ENCODE results near the gene RAP1GAP. TPM values are rescaled to one million over a fixed set of nuclear protein-coding genes. Genes with fewer than 3 reads are reported as not detected.
A peak's percentile ranks its signal among the peaks of the same experiment; 100 is the strongest.

Gene RAP1GAP
- total RNA-seq, 1 donor from 2014 or later: 2.6 TPM

DNA sequence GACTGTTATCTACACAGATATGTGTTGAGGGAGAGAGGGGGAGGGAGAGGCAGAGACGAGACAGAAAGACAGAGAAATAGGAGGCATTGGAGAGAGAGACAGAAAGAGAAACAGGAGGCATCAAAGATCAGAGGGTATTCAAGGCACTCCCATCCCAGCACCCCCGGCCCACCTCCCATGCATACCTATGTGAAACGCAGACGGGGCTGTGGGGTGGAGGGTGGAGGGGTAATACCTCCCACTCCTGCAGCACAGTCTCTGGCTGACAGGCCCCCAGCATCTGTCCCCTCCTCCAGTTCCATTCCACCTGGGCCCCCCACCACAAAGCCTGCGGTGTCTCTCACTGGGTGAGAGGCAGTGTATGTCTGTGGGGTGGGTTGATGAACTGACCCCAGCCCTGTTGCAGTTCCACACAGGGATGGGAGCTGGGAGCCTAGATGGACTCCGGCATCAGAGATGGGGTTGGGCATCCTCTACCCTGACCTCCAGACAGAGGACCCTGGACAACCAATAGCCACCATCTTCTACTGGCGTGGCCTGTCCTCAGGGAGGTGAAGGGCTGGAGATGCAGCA lies 49.7 kb downstream of the RAP1GAP start:
- Histone ChIP-seq H3K9me3 (ENCODE audit: low read depth) (no peaks in the 10 kb centered on the region), H3K27me3 (peaks cover 46% of the 10 kb centered on the region), H3F3A (ENCODE audit: low read depth) (peaks cover 13% of the 10 kb centered on the region), H3K9ac (no peak overlapping the region), H3K4me2 (peak overlapping the region; percentile 57), H4K20me1 (ENCODE audit: low read depth) (peaks cover 7% of the 10 kb centered on the region), H3K27ac (no peak overlapping the region), H3K4me3 (no peak overlapping the region), H2AFZ (replicated peaks) (no peak overlapping the region), H3K36me3 (no peaks in the 10 kb centered on the region), H3K79me2 (ENCODE audit: low read depth) (no peaks in the 10 kb centered on the region), H3K4me1 (peaks cover 13% of the 10 kb centered on the region)
- Mint-ChIP-seq H3K4me1 (peaks cover 24% of the 10 kb centered on the region), H3K36me3 (no peaks in the 10 kb centered on the region), H3K27me3 (ENCODE audit: insufficient read depth, low read depth) (peaks cover 15% of the 10 kb centered on the region), H3K9me3 (peaks cover 2% of the 10 kb centered on the region), H3K27ac (no peak overlapping the region), H3K4me3 (no peak overlapping the region)
- TF ChIP-seq EZH2 (IDR thresholded peaks at IDR 0.05) (no peak), EZH2phosphoT487 (IDR thresholded peaks at IDR 0.05) (no peak)
- TF ChIP-seq, protein P1, sequence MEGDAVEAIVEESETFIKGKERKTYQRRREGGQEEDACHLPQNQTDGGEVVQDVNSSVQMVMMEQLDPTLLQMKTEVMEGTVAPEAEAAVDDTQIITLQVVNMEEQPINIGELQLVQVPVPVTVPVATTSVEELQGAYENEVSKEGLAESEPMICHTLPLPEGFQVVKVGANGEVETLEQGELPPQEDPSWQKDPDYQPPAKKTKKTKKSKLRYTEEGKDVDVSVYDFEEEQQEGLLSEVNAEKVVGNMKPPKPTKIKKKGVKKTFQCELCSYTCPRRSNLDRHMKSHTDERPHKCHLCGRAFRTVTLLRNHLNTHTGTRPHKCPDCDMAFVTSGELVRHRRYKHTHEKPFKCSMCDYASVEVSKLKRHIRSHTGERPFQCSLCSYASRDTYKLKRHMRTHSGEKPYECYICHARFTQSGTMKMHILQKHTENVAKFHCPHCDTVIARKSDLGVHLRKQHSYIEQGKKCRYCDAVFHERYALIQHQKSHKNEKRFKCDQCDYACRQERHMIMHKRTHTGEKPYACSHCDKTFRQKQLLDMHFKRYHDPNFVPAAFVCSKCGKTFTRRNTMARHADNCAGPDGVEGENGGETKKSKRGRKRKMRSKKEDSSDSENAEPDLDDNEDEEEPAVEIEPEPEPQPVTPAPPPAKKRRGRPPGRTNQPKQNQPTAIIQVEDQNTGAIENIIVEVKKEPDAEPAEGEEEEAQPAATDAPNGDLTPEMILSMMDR (IDR thresholded peaks at IDR 0.05): no peak
- no peak for DNase-seq (ENCODE audit: low spot score)

DNA sequence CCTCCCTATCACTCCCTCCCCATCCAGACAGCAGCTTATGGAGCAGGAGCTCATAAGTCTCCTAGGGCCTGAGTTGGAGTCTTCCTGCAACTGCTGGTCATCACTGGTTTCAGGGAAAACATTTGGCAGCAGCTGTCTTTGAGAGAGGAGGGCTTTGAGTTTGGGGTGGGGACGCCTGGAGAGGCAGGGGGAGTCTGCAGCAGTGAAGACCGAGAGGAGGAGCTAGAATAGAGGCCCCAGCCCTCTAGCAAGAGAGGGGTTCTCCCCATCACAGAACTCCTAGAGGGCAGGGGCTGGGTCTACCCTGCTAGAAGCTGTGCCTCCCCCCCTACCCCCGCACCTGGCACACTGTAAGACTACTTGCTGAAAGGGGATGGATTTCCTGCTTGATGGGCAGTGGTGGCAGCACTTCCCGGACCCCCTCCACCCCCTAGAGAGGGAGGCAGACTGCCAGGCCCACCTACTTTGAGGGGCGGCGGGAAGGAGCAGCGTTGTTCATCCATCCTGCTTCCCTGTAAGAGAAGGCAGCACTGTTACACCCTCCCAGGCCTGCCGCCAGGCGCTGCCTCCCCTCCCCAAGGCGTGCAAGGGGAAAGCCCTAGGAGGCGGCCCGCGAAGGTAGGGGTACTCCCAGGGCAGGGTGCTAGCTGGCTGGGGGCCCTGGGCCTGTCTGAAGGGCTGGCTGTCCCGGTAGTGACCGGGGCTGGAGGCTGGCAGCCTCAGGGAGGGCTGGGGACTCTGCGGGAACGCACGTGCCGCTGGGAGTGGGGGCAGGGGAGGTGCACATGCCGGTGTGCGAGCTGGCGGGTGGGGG lies 50.4 kb downstream of the RAP1GAP start:
- Histone ChIP-seq H3K4me3 (no peak overlapping the region), H3F3A (ENCODE audit: low read depth) (peaks cover 13% of the 10 kb centered on the region), H3K9me3 (ENCODE audit: low read depth) (no peaks in the 10 kb centered on the region), H3K27ac (no peak overlapping the region), H4K20me1 (ENCODE audit: low read depth) (peaks cover 7% of the 10 kb centered on the region), H3K4me1 (peaks cover 13% of the 10 kb centered on the region), H3K27me3 (peaks cover 46% of the 10 kb centered on the region), H3K9ac (no peak overlapping the region), H3K79me2 (ENCODE audit: low read depth) (no peaks in the 10 kb centered on the region), H3K4me2 (peak overlapping the region; percentile 57), H2AFZ (replicated peaks) (peak overlapping the region; percentile 10), H3K36me3 (no peaks in the 10 kb centered on the region)
- DNase-seq (ENCODE audit: low spot score): peak; percentile 32
- Mint-ChIP-seq H3K9me3 (peaks cover 2% of the 10 kb centered on the region), H3K4me1 (peaks cover 24% of the 10 kb centered on the region), H3K27me3 (ENCODE audit: insufficient read depth, low read depth) (peaks cover 13% of the 10 kb centered on the region), H3K27ac (peak overlapping the region; percentile 33), H3K4me3 (no peak overlapping the region), H3K36me3 (no peaks in the 10 kb centered on the region)
- TF ChIP-seq EZH2phosphoT487 (IDR thresholded peaks at IDR 0.05): no peak
- TF ChIP-seq, protein P1 (IDR thresholded peaks at IDR 0.05): no peak

DNA sequence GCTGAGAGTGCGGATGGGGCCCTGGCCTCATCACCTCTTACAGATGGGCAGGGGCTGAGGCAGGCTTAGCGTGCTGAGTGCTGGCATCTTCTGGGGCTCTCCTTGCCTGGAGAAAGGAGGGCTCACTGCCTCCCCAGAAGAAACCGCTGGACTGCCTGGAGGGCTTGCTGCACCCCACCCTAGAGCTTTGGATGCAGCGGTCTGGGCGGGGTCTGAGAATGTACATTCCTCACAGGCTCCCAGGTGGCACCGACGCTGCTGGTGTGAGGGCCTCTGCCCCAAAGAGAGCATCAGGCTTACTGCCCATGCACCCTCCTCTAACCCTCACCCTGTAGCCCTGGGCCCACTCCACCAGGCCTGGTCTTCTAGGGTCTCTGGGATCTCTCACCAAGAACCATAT lies 51.1 kb downstream of the RAP1GAP start:
- no peak overlapping the region for H2AFZ ChIP-seq (replicated peaks)
- no peaks in the 10 kb centered on the region for H3K36me3 ChIP-seq
- peaks cover 41% of the 10 kb centered on the region for H3K27me3 ChIP-seq
- H3K79me2 ChIP-seq (ENCODE audit: low read depth): no peaks in the 10 kb centered on the region
- peaks cover 13% of the 10 kb centered on the region for H3K4me1 ChIP-seq
- DNase-seq (ENCODE audit: low spot score): no peak
- no peak overlapping the region for H3K4me2 ChIP-seq
- H3K4me3 ChIP-seq: no peak overlapping the region
- H3K9ac ChIP-seq: no peak overlapping the region
- no peak overlapping the region for H3K27ac ChIP-seq
- Mint-ChIP-seq H3K27ac (peak overlapping the region; percentile 33), H3K4me3 (no peak overlapping the region), H3K27me3 (ENCODE audit: insufficient read depth, low read depth) (peaks cover 11% of the 10 kb centered on the region), H3K4me1 (peaks cover 24% of the 10 kb centered on the region), H3K9me3 (peaks cover 2% of the 10 kb centered on the region), H3K36me3 (no peaks in the 10 kb centered on the region)
- H3K9me3 ChIP-seq (ENCODE audit: low read depth): no peaks in the 10 kb centered on the region
- TF ChIP-seq EZH2phosphoT487 (IDR thresholded peaks at IDR 0.05): no peak
- no peak for TF ChIP-seq EZH2 (IDR thresholded peaks at IDR 0.05)
- TF ChIP-seq, protein P1 (IDR thresholded peaks at IDR 0.05): no peak
- peaks cover 13% of the 10 kb centered on the region for H3F3A ChIP-seq (ENCODE audit: low read depth)
- H4K20me1 ChIP-seq (ENCODE audit: low read depth): peaks cover 7% of the 10 kb centered on the region
